CD4-positive, alpha-beta T cell treated with Interleukin-21 for 1 hour (primary cell): ENCODE data around the gene MS4A12.
"Not testable (repeated sequence)": the region's sequence is repeated elsewhere in the genome, so short reads cannot be mapped to it uniquely, and the experiment has no call there.

Source experiments
- DNase-seq: peaks from one replicate; pipeline ENCODE4 v3.0.0-alpha.2; 2020

The MS4A12 gene, protein sequence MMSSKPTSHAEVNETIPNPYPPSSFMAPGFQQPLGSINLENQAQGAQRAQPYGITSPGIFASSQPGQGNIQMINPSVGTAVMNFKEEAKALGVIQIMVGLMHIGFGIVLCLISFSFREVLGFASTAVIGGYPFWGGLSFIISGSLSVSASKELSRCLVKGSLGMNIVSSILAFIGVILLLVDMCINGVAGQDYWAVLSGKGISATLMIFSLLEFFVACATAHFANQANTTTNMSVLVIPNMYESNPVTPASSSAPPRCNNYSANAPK

DNA sequence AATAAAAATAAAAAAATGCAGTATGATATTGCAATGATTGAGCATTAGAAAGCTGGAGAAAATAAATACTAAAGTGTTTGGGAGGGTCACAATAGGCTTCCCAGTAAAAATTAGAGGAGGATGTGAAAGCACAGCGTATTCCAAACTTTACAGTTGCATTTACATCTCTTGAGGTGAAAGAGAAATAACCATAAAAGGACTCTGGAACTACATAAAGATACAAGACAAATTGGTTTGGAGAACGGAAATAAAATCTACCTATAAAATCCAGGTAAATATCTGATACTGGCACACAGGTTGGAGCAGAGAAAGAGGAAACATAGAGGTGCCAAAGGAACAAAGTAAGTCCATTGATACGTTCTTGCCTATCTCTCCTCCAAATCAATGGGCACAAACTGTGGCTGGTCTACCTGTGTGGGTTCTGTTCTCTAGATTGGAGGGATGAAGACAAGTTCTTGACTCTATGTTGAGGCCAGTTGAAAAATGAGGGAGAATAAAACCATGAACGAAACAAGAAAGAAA is at the start of gene MS4A12:
TSS of gene MS4A12 (plus strand) at position 291 of the 522 bp plus-strand sequence. CDS start 4,541 bp downstream, outside the sequence.
- DNase-seq: no peak

DNA sequence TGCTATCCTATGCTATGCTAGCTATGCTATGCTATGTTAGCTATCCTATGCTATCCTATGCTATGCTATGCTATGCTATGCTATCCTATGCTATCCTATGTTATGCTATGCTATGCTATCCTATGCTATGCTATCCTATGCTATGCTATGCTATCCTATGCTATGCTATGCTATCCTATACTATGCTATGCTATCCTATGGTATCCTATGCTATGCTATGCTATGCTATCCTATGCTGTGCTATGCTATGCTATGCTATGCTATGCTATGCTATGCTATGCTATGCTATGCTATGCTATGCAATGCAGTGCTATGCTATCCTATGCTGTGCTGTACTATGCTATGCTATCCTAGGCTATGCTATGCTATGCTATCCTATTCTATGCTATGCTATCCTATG is 45.5 kb upstream of the MS4A12 start:
- DNase-seq: no peak

DNA sequence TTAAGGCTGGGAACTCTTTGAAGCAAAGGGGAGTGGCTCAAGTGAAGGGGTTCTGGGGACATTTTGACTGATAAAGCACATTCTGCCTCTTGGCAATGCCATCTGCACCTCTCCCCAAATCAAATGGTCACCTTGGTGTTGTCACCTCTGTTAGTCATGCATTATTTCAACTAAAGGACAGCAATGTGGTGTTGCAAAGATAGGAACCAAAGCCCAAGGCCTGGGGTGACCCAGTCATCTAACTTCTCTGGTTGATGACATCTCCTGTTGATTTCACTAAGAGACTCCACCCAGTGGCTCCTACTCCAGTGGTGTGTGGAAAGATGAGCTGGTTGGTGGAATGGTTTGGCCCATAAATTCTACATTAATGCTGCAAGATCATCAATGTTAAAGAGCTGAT is 44.7 kb upstream of the MS4A12 start:
- DNase-seq: no peak

DNA sequence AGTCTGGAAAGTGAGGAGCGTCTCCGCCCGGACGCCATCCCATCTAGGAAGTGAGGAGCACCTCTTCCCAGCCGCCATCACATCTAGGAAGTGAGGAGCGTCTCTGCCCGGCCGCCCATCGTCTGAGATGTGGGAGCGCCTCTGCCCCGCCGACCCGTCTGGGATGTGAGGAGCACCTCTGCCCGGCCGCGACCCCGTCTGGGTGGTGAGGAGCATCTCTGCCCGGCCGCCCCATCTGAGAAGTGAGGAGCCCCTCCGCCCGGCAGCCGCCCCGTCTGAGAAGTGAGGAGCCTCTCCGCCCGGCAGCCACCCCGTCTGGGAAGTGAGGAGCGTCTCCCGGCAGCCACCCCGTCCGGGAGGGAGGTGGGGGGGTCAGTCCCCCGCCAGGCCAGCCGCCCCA is 41.4 kb upstream of the MS4A12 start:
- DNase-seq: not testable (repeated sequence)

DNA sequence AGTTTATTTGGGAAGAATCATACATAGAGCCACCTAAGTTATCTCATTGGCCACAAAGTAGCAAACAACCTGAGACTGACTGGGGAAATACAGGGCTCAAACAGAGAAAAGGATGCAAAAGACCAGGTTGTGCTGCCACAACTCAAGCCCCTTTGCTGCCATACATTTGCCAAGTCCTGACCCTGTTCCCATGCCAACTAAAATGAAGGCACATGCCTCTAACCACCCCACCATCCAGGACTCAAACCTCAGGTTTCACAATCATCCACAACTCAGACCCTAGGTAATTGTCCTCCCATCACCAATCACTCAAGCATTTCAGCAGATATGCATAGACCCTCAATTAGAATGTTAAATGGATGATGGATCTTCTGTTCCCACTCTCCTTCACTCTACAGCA is 38.4 kb upstream of the MS4A12 start:
- DNase-seq: no peak

DNA sequence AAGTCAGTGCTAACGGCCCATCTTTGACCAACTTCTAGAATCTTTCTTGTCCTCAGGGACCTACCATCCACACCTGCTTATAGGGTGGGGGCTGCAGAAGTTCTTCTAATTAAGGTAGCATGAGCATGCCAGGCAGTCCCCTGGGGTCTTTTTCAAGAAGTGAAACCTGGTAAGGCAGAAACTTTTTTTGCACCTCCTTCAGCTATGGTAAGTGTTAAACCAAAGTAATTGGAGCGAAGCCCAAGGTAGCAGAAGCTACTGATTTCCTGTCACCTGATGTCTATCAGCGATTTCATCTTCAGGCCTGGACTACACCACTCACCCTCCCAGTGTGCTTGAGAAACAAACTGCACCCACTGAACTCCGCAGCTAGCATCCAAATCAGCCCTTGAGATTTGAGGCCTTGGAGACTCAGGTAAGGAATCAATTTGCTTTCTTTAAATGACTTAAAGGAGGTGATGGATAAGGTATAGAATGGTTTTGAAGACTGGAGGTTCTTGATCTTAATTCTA is 37.0 kb upstream of the MS4A12 start, which contains the start of gene MS4A1:
TSS of gene MS4A1 (plus strand) at position 317 of the 512 bp plus-strand sequence. CDS start 6,528 bp downstream, outside the sequence.
- peak; percentile 19 for DNase-seq

DNA sequence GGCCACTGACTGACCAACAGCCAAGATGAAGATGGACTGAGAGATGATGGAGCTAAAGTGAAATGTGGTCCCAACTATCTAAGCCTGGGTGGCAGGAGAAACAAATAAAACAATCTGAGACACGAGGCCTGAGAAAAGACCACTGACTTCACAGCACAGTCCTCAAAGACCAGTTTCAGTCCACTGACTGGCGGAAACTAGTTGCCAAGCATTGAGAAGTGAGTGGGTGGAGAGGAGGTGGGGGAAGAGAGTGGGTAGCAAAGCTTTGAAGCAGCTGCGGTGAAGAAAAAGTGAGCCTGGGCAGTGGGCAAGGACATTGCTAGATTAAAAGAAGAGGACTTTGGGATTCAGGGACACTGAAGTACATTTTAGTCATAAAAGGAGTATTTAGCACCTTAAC is 35.0 kb upstream of the MS4A12 start:
- DNase-seq: no peak

DNA sequence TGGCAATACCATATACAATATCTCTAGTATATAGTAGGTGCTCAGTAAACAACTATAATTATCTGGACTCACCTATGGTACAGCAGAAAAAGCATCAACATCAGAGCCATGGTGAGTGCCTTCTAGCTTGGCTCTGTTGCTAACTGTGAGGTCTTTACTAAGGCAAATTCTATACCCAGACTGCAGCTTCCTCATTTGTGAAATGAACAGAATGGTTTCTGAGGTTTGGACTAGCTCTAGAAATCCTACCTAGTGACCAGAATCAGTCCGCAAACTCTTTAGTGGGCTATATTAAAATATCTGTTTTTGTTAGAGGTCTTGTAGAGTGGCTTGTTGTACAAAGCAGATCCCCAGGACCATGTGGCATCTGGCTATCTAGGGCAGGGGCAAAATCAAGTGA is 33.2 kb upstream of the MS4A12 start:
- no peak for DNase-seq

DNA sequence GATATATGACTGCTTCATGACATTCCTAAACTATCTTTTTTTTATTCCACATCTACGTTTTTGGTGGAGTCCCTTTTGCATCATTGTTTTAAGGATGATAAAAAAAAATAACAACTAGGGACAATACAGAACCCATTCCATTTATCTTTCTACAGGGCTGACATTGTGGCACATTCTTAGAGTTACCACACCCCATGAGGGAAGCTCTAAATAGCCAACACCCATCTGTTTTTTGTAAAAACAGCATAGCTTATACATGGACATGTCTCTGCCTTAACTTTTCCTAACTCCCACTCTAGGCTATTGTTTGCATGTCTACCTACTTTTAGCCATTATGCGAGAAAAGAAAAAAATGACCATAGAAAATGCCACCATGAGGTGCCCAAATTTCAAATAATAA is 23.7 kb upstream of the MS4A12 start:
- DNase-seq: no peak

DNA sequence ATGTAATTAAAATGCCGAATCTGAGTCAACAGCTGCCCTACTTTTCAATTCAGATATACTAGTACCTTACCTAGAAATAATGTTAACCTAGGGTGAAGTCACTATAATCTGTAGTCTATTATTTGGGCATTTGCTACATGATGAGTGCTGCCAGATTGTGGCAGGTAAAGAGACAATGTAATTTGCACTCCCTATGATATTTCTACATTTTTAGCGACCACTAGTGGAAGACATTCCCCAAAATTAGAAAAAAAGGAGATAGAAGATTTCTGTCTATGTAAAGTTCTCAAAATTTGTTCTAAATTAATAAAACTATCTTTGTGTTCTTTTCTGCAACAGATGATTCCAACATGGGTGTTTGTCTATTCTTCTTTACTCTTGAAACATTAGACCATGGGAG is 22.9 kb upstream of the MS4A12 start:
- DNase-seq: no peak

DNA sequence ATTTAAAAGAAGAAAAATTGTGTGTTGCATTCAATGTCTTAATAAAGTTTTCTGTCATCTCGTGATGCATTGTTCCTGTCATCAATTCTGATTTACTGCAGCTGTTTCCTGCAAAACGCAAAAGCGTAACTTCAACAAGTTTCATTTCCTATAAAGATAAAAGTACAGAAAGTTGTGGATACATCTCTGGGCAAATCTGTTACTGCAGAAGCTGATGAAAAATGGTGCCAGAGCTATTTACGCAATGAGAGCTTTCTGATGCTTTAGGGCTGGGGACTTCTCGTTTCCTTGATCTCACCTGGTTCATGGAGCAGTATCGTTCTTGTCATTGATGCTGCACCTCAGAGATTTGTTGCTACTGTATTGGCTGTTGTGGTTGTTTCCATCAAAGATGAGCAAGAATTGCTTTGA is 15.5 kb upstream of the MS4A12 start:
- no peak for DNase-seq

DNA sequence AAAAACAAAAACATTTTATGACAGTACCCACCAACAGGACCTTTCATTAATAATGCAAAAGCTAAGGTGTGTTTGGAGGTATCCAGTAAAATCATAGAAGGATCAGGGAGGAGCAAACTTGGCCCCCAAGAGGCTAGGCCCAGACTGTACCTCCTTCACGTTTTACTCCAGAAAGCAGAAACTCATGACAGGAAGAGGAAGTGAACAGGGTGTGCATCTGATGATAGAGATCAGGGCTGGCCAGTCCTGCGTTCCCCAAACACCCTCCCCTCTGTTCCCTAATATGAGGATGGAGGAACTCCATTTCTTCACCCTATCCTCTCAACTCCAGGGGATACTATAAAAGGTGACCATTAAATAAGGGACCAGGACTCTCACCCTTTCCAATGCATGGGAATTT is 10.2 kb upstream of the MS4A12 start:
- DNase-seq: no peak

DNA sequence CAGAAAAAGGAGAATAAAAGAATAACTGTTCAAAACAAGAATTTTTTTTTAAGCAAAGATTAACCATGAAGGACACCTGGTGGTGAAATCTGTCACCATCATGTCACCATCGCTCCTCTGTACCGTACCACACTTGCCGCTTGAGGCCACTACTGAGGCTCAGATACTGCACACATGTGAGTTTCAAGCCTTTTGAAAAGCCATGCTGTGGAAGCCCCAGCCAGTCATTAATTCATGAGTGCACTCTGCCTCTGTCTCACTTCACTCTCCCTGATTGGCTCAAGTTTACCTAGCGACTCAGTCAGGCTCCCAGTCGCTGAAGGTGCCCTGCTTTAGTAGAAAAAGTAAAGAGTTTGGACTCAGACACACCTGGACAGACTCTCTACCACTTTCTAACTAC is 6.6 kb upstream of the MS4A12 start:
- peak; percentile 26 for DNase-seq

DNA sequence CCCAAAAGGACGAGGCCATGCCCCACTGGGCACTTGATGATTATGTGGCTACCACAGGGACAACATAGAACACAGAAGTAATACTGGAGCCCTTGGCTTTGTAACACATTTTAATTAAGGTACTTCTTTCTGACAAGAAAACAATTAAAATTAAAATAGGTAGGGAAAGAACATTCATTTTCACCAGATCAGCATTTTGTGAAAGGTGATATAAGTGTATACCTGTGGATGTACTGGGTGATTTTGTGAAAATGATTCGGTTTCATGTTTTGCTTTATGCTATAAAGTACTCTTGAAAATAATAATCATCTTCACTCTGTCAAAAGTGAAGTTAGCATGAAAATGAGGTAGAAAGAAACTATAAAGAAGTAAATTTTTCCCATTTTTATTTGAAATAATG is 876 bp downstream of the MS4A12 start:
- no peak for DNase-seq

DNA sequence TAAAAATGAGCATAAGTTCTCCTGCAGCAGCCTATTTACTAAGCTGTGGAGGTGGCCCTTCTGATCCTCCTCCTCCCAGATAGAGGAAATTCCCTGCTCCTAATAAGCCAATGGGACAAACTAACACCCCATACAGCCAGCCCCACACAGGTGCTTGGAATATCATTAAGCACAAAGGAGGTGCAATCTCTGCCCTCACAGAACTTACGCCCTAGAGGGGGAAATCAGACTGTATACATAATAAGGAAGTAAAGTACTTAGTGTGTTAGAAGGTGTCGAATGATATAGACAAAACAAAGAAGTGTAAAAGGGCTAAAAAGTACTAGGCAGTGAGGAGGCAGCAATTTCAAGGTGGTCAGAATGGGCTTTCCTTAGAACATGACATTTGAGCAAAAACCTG is 5.8 kb downstream of the MS4A12 start:
- no peak for DNase-seq

DNA sequence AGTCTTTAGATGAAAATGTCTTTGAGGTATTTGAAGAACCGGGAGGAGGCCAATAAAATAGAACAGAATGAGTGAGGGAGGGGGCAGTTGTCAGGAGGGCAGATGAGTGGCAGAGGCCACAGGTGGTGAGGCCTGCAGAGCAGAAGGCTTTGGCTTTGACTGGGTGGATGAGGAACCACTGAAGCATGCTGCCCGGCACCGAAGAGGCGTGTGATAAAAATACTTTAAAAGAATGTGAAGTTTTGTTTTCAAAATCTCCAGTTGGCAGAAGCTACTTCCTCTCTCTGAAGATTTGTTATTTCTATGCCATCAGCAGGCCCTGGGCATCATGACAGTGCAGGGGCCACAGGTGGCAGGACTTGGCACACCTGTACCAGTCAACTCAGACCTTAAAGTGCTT is 6.3 kb downstream of the MS4A12 start:
- DNase-seq: no peak

DNA sequence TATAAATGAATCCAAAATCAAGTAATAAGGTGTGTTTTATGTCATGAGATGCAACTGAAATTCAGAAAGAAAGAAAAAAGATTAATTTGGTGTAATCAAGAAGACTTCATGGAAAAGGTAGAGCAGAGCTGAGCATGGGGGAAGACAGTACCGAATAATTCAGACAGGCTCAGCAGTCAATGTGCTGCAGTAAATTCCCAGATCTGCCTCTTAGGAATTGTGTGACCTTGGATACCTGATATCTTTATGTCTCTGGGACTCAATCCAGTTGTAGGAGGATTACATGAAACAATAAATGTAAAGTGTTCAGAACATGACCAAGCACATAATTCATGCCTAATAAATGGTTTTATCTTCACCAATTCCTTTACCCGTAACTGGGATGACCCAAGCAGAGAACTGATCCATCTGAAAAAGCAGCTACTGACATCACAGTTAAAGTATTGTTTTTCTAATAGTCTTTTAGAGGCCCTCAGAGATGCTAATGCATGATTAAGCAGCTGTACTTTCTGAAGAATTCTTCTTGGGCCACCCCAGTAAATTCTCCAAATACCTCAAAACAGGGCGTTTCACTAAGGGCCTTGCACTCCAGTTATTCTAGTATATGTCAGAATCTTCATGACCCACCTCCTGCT is 7.8 kb downstream of the MS4A12 start:
- DNase-seq: no peak

DNA sequence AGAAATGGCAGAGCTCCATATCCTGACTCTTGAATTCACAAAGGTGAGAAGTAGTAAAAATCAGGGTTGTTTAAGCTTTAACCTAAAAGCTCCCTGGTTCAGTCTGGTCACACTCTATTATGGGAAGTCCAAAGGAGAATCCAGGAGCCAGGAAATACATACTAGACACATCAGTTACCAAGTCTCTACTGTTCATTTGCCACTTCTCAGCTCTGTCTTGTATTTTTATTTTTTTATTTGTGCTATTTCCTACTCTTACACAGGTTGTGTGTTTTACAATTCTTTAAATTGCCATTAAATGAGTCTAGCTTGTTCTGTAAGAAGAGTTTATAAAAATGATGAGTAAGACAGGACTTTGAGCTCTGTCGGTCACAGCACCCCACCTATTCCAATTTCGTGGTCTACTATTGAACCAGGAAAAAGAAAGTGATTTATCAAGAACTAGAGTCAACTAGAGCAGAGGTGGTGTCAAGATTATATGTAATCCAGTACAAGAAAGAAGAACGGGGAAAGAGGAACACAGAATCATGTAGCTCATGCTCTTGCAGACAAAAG is 9.7 kb downstream of the MS4A12 start:
- DNase-seq: no peak

DNA sequence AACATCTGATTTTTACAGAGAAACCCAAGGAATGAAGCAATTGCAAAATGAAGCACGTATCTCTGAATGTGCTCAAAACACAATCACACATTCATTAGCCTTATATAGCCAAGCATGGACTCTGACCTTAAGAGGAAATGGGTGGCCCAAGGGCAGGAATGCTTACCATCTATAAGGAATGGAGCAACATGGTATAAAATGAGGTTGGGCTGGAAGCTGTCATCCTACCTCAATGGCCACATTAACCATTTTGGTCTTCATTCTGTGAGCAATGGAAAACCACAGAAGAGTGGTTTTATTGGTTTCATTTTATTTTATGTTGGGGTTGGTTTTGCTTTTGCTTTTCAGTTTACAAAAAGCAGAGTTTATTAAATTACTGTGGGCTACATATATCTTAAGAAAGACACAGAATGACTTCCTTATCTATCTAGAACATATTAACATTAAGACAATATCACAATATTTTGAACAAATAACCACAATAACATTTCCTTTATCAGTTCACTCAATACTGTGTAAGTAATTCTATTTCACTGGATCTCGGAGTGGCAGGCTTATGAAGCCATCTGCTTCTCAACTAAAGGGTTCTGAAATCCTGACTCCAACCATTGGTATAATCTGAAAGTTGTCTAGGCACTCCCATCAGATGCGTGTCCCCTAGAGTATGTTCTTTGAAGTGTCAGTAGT is 11.8 kb downstream of the MS4A12 start:
- peak; percentile 6 for DNase-seq

DNA sequence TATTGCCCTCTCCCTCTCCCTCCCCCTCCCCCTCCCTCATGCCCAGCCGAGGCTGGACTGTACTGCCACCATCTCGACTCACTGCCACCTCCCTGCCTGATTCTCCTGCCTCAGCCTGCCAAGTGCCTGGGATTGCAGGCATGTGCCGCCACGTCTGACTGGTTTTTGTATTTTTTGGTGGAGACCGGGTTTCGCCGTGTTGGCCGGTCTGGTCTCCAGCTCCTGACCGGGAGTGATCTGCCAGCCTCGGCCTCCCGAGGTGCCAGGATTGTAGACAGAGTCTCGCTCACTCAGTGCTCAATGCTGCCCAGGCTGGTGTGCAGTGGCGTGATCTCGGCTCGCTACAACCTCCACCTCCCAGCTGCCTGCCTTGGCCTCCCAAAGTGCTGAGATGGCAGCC is 17.0 kb downstream of the MS4A12 start:
- not testable (repeated sequence) for DNase-seq

DNA sequence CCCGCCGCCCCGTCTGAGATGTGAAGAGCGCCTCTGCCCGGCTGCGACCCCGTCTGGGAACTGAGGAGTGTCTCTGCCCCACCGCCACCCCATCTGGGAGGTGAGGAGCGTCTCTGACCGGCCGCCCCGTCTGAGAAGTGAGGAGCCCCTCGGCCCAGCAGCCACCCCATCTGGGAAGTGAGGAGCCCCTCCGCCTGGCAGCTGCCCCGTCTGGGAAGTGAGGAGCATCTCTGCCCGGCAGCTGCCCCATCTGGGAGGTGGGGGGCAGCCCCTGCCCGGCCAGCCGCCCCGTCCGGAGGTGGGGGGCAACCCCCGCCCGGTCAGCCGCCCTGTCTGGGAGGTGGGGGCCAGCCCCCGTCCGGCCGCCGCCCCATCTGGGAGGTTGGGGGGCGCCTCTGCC is 17.6 kb downstream of the MS4A12 start:
- not testable (repeated sequence) for DNase-seq

DNA sequence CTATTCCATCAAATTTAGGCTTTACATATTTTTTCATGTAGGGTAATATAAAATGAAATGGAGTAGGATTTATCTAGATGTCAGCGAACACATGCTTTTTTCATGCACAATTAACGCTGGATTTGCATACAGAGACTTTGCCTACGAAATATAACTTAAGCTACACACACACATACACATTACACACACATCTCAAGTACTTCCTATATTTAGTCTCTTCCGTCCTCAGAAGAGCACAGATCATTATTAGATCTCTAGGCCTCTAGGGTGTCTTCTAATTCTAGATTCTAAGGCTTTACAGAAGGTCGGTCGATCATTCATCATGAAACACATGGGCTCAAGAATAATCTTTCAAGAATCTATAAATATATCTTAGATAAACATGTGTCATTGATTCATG is 18.8 kb downstream of the MS4A12 start:
- no peak for DNase-seq

DNA sequence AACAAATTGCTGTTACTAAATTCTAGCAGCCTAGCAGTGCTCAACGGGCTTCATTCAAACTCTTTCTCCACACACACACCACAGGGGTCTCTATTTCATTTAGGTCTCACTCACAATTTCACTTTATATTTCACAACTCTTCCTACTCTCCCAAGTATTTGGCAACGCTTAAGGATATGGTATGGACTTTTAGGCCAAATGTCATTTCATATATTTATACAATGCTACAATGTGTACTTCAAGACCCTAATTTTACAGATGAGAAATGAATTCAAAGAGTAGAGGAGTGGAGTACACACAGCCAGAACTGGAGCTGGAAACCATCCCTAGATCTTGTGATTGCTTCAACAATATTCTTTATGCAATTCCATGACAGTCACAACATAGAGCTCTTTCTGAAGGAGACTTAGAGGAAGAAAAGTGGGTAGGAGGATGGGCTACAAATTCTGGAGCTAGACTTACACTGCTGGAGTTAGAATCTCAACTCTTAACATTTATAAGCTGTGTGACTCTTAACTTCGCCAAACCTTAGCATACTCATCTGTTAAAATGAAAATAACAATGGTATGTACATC is 20.2 kb downstream of the MS4A12 start:
- DNase-seq: no peak
